ENCODE data around the gene MERTK. TPM values are rescaled to one million over a fixed set of nuclear protein-coding genes. Genes with fewer than 3 reads are reported as not detected.
A peak's percentile ranks its signal among the peaks of the same experiment; 100 is the strongest.

The MERTK gene
- total RNA-seq, 4 donors from 2014 or later, result 13.2 to 47.4 (median 32.3) TPM

- ATAC-seq, result no peak
- Histone ChIP-seq H3K9me3 (no peaks in the 10 kb centered on the region), H3K4me1 (peaks cover 0 to 6% (median 0%) of the 10 kb centered on the region in 3 donors), H3K4me3 (no peak overlapping the region), H3K27ac (no peak overlapping the region), H3K36me3 (peaks cover 0 to 56% of the 10 kb centered on the region in 2 donors), H3K27me3 (no peaks in the 10 kb centered on the region)
- WGBS, 2 donors (ENCODE audit: low coverage in 1 of 2), result 43 to 45% methylated on average over 1 of the region's 1 CpG
- TF ChIP-seq CTCF (IDR thresholded peaks at IDR 0.05) (no peak), POLR2A (IDR thresholded peaks at IDR 0.05) (no peak), EP300 (IDR thresholded peaks at IDR 0.05) (no peak), POLR2AphosphoS5 (IDR thresholded peaks at IDR 0.05) (no peak)
These were observed 67.8 kb downstream of the MERTK start for GRCh38 chr2:111966241-111966640.

DNA sequence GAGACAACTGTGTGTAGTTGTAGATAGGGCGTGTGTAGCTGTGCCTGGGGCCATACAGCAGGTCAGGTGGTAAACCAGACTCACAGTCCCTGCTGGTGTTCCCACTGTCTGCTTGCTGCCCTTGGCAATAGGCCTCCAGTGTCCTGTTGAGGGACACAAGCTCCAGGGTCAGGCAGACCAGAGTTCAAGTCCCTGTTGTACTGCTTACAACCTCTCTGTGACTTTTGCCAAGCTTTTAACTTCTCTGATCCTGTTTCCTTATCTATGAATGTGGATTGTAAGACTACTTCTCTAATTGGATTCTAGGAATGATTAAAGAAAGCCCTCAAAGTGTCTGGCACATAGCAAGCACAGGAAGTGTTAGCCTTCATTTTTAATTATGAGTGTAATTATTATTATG lies 68.6 kb downstream of the MERTK start:
- TF ChIP-seq EP300 (IDR thresholded peaks at IDR 0.05) (no peak), POLR2A (IDR thresholded peaks at IDR 0.05) (no peak), CTCF (IDR thresholded peaks at IDR 0.05) (no peak), POLR2AphosphoS5 (IDR thresholded peaks at IDR 0.05) (no peak)
- Histone ChIP-seq H3K27ac (peak overlapping the region in 1 of 4 donors; percentile 10), H3K36me3 (peaks cover 0 to 52% of the 10 kb centered on the region in 2 donors), H3K9me3 (no peaks in the 10 kb centered on the region), H3K4me1 (peaks cover 0 to 6% (median 0%) of the 10 kb centered on the region in 3 donors), H3K27me3 (no peaks in the 10 kb centered on the region), H3K4me3 (no peak overlapping the region)
- no peak for ATAC-seq
- WGBS, 2 donors (ENCODE audit: low coverage in 1 of 2), result 80% methylated on average over 1 of the region's 1 CpG

GRCh38 chr2:111970453-111970852 lies 72.0 kb downstream of the MERTK start:
- 86 to 100% methylated on average over 1 of the region's 1 CpG for WGBS, 2 donors (ENCODE audit: low coverage in 1 of 2)

DNA sequence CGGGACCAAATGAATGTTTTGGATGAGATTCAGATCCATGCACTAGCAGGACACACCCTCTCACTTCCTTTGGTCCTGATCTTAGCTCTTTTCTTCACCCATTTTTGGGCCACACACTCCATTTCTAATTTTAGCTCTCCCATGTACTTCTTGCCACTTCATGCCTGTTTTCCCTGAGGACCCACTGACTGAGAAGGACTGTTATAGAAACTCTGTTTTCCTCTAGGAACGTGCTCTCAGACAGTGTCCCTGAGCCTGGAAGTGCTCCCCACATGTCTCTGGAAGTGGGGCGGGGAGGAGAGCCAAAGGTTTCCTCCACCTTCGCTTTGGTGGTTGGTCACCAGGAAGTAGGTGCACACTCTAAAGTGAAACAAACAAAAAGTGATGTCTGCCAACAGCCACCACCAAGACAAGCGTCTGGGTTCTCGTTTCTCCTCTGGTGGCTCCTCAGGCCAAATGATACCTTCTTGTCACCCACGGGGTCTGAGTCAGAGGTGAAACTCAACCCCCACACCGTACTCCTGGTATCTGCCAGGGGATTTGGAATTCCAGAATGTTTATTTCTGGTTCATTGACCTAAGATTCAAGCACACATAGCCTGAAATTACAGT lies 74.7 kb downstream of the MERTK start:
- H3K27ac ChIP-seq, result peak overlapping the region in 2 of 4 donors; percentile 3 to 25
- no peak for ATAC-seq
- H3K9me3 ChIP-seq, result no peaks in the 10 kb centered on the region
- H3K36me3 ChIP-seq, result peaks cover 0 to 51% of the 10 kb centered on the region in 2 donors
- no peaks in the 10 kb centered on the region for H3K27me3 ChIP-seq
- peaks cover 0 to 13% (median 0%) of the 10 kb centered on the region in 3 donors for H3K4me1 ChIP-seq
- H3K4me3 ChIP-seq, result no peak overlapping the region
- TF ChIP-seq EP300 (IDR thresholded peaks at IDR 0.05) (no peak), CTCF (IDR thresholded peaks at IDR 0.05) (no peak), POLR2AphosphoS5 (IDR thresholded peaks at IDR 0.05) (no peak), POLR2A (IDR thresholded peaks at IDR 0.05) (no peak)
- 30 to 38% methylated on average over 3 to 5 of the region's 8 CpGs for WGBS, 2 donors (ENCODE audit: low coverage in 1 of 2)

More at GRCh38 chr2:111970453-111970852, 72.0 kb downstream of the MERTK start:
- peaks cover 0 to 46% of the 10 kb centered on the region in 2 donors for H3K36me3 ChIP-seq
- H3K4me3 ChIP-seq, result no peak overlapping the region
- TF ChIP-seq CTCF (IDR thresholded peaks at IDR 0.05), result no peak
- no peak for TF ChIP-seq POLR2A (IDR thresholded peaks at IDR 0.05)
- no peak overlapping the region for H3K27ac ChIP-seq
- H3K4me1 ChIP-seq, result peaks cover 0 to 19% (median 0%) of the 10 kb centered on the region in 3 donors
- no peaks in the 10 kb centered on the region for H3K9me3 ChIP-seq
- no peak for ATAC-seq
- no peaks in the 10 kb centered on the region for H3K27me3 ChIP-seq

- WGBS, 2 donors (ENCODE audit: low coverage in 1 of 2), result 87 to 96% methylated on average over 3 of the region's 4 CpGs
- no peak overlapping the region for H3K27ac ChIP-seq
- peaks cover 0 to 50% of the 10 kb centered on the region in 2 donors for H3K36me3 ChIP-seq
- no peaks in the 10 kb centered on the region for H3K27me3 ChIP-seq
- peaks cover 0 to 13% (median 0%) of the 10 kb centered on the region in 3 donors for H3K4me1 ChIP-seq
- no peak for ATAC-seq
- H3K4me3 ChIP-seq, result no peak overlapping the region
- TF ChIP-seq CTCF (IDR thresholded peaks at IDR 0.05) (no peak), POLR2A (IDR thresholded peaks at IDR 0.05) (no peak), POLR2AphosphoS5 (IDR thresholded peaks at IDR 0.05) (no peak), EP300 (IDR thresholded peaks at IDR 0.05) (no peak)
- no peaks in the 10 kb centered on the region for H3K9me3 ChIP-seq
These were observed 75.3 kb downstream of the MERTK start for GRCh38 chr2:111973701-111974100.

Measured in gastroesophageal sphincter (tissue), 4 donors.